ENCODE data around the gene VSIG8. TPM values are rescaled to one million over a fixed set of nuclear protein-coding genes. Genes with fewer than 3 reads are reported as not detected.

VSIG8 gene
- total RNA-seq, 1 donor from 2014 or later, result not detected

DNA sequence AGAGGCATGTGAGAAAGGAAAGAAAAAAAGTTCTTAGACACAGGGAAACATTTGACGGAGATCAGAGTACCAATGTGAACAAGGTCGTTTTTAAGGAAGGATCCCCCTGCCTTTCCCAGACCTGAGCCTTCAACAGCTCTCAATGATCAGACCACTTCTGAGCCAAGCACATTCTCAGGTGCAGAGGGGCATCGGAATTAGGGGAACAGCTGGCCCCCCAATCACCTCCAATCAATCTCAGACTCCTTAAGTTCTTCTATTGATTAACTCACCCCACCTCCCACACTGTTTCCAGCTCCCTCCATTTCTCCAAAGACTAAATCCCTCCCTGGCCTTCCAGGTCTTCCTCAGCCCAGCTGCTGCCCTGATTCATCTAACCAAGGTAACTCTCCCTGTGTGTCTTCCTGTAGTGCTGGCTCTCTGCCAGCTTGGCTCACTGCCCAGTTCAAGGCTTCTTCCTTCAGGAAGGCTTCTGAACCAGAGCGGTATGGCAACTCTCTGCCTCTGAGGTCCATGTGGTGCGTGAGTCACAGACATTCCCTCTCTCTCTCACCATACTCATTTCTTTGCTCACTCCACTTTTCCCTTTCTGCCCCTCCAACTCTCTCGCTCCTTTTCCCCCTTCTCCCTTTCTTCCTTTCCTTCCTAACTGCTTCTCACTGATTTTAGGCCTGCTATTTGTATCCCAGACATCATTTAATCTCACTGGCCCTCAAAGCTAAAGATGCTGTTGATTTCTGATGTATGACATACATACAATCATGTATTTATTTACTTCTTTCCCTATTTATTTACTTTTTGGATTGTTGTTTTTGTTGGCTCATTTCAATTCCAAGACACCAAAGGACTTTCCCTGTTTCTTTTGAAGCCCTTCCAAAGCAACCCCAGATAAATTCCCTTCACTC, 19.4 kb upstream of the VSIG8 start:
- TF ChIP-seq, protein P1, sequence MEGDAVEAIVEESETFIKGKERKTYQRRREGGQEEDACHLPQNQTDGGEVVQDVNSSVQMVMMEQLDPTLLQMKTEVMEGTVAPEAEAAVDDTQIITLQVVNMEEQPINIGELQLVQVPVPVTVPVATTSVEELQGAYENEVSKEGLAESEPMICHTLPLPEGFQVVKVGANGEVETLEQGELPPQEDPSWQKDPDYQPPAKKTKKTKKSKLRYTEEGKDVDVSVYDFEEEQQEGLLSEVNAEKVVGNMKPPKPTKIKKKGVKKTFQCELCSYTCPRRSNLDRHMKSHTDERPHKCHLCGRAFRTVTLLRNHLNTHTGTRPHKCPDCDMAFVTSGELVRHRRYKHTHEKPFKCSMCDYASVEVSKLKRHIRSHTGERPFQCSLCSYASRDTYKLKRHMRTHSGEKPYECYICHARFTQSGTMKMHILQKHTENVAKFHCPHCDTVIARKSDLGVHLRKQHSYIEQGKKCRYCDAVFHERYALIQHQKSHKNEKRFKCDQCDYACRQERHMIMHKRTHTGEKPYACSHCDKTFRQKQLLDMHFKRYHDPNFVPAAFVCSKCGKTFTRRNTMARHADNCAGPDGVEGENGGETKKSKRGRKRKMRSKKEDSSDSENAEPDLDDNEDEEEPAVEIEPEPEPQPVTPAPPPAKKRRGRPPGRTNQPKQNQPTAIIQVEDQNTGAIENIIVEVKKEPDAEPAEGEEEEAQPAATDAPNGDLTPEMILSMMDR (IDR thresholded peaks at IDR 0.05; ENCODE audit: insufficient read depth, low read length, poor library complexity, severe bottlenecking), result no peak
- peak; percentile 100 for DNase-seq (ENCODE audit: low read depth)
- no peak overlapping the region for H3K4me3 ChIP-seq (ENCODE audit: low read depth, low read length)
- no peaks in the 10 kb centered on the region for H3K36me3 ChIP-seq (ENCODE audit: control insufficient read depth, insufficient read depth, low read length)
- no peaks in the 10 kb centered on the region for H3K27me3 ChIP-seq (ENCODE audit: control insufficient read depth, insufficient read depth, low read length)

DNA sequence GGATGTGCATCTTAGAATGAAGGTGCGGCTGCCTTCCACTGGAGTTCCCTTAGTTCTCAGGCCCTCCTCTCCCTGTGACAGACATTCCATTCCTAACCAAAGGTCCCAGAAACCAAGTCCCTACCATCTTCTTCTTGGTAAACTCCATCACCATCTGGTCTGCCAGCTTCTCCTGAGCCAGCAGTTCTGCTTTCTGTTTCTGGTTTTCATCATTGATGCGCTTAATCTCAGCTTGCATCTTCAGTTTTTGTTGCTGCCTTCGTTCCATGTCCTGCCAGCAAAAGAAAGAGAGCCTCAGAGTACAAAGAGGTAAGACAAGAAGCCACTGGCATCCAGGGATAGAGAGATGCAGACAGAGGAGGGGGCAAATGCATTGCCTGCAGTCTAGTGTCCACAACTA, 18.0 kb upstream of the VSIG8 start:
- DNase-seq (ENCODE audit: low read depth), result no peak
- H3K36me3 ChIP-seq (ENCODE audit: control insufficient read depth, insufficient read depth, low read length), result no peaks in the 10 kb centered on the region
- H3K4me3 ChIP-seq (ENCODE audit: low read depth, low read length), result no peak overlapping the region
- TF ChIP-seq, protein P1 (IDR thresholded peaks at IDR 0.05; ENCODE audit: insufficient read depth, low read length, poor library complexity, severe bottlenecking), result no peak
- H3K27me3 ChIP-seq (ENCODE audit: control insufficient read depth, insufficient read depth, low read length), result no peaks in the 10 kb centered on the region

DNA sequence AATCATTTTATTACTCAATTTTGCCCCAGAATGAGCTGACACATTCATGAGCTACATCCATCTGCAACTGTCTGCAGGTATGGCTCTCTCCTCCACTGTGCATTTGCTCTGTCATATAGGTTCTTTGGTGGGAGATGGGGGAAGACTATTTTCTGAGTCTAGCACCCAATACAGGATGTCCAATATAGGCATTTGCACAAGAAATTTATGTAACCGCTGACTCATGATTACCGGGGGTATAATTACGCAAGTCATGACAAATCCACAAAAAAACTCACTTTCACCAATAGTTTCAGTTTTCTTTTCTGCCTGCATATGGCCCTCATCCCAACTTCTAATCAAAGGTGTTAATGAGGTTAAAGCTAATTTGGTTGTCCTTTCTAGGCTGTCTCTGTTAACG, 17.5 kb upstream of the VSIG8 start:
- no peak overlapping the region for H3K4me3 ChIP-seq (ENCODE audit: low read depth, low read length)
- TF ChIP-seq, protein P1 (IDR thresholded peaks at IDR 0.05; ENCODE audit: insufficient read depth, low read length, poor library complexity, severe bottlenecking), result no peak
- no peak for DNase-seq (ENCODE audit: low read depth)
- no peaks in the 10 kb centered on the region for H3K27me3 ChIP-seq (ENCODE audit: control insufficient read depth, insufficient read depth, low read length)
- no peaks in the 10 kb centered on the region for H3K36me3 ChIP-seq (ENCODE audit: control insufficient read depth, insufficient read depth, low read length)

DNA sequence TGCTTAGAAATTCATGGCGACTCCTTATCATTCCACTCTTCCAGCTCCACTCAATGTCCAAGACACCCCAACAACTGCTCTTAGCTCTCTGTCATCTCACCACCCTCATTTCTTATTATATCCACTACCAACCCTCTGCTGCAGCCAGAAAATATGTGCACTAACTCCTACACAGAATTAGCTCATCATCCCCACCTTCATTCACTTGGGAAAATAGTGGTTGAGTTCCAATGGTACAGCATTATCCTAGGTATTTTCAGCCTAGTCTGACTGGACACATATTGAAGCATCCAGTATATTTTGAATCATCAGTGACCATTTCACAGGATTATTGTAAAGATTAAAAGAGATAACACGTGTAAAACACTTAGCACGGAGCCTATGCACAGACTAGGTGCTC, 16.7 kb upstream of the VSIG8 start:
- H3K36me3 ChIP-seq (ENCODE audit: control insufficient read depth, insufficient read depth, low read length), result no peaks in the 10 kb centered on the region
- no peak overlapping the region for H3K4me3 ChIP-seq (ENCODE audit: low read depth, low read length)
- H3K27me3 ChIP-seq (ENCODE audit: control insufficient read depth, insufficient read depth, low read length), result no peaks in the 10 kb centered on the region
- DNase-seq (ENCODE audit: low read depth), result no peak
- TF ChIP-seq, protein P1 (IDR thresholded peaks at IDR 0.05; ENCODE audit: insufficient read depth, low read length, poor library complexity, severe bottlenecking), result no peak

DNA sequence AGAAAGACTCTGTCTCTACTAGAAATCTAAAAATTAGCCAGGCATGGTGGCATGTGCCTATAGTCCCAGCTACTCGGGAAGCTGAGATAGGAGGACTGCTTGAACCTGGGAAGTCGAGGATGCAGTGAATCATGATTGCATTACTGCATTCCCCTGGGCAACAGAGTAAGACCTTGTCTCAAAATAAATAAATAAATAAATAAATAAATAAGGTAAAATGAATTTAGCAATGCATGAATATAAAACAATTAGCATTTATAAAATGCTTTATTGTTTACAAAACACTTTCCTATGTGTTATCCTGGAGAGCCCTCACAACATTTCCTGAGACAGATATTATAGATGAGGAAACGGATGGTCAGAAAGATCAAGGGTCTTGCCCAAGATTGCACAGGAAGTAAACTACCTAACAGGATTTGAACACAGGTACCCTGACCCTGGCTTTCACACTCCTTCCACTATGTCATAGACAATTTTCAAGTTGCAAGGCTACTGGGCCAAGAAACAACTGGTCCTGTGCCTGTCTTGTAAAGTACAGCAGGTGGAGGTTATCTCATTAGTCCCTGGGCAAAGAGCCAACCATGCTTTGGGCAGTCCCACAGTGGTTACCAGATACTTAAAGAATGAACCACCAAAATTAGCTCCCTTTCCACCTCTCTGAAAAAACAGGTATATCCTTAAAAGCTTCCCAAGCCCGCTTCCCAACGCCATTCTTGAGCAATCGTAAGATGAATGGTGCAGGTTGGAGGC, 15.4 kb upstream of the VSIG8 start:
- Histone ChIP-seq H3K27me3 (ENCODE audit: control insufficient read depth, insufficient read depth, low read length) (no peaks in the 10 kb centered on the region), H3K36me3 (ENCODE audit: control insufficient read depth, insufficient read depth, low read length) (no peaks in the 10 kb centered on the region), H3K4me3 (ENCODE audit: low read depth, low read length) (no peak overlapping the region)
- no peak for DNase-seq (ENCODE audit: low read depth)
- TF ChIP-seq, protein P1 (IDR thresholded peaks at IDR 0.05; ENCODE audit: insufficient read depth, low read length, poor library complexity, severe bottlenecking), result no peak
